Uterus (tissue), 4 donors: ENCODE data around the gene MTMR2. TPM values are rescaled to one million over a fixed set of nuclear protein-coding genes. Genes with fewer than 3 reads are reported as not detected.

Experiments used
- DNase-seq, 2 donors: peaks; one replicate each; pipeline ENCODE4 v3.0.0-alpha.2; 2019 to 2020
- H3K27ac ChIP-seq, 2 donors: fragments of 200-600 bp; sonication (generic); 1 replicate in 1 of 2; 2 replicates in 1 of 2; pipeline ENCODE4 v1.5.1; 2016 to 2018
- H3K27me3 ChIP-seq, 2 donors: fragments of 200-600 bp; sonication (generic); one replicate each; pipeline ENCODE4 v1.5.1; 2018 to 2019; ENCODE audit warnings: control low read depth in 1 of 2
- H3K36me3 ChIP-seq, 2 donors: fragments of 200-600 bp; sonication (generic); one replicate each; pipeline ENCODE4 v1.5.1; 2019; ENCODE audit warnings: control low read depth in 1 of 2
- H3K4me1 ChIP-seq, 2 donors: fragments of 200-600 bp; sonication (generic); one replicate each; pipeline ENCODE4 v1.5.1; 2018 to 2019; ENCODE audit warnings: control low read depth in 1 of 2
- H3K4me3 ChIP-seq, 2 donors: fragments of 200-600 bp; sonication (generic); 1 replicate in 1 of 2; 2 replicates in 1 of 2; pipeline ENCODE4 v1.5.1; 2018 to 2019; ENCODE audit warnings: mild to moderate bottlenecking in 1 of 2
- H3K9me3 ChIP-seq, 2 donors: fragments of 200-600 bp; sonication (generic); one replicate each; pipeline ENCODE4 v1.5.1; 2019; ENCODE audit warnings: control low read depth in 1 of 2
- POLR2A ChIP-seq, 2 donors: fragments of 450-650 bp; IDR thresholded peaks; one replicate each; pipeline ENCODE4 v1.6.1; 2016; ENCODE audit warnings: antibody characterized with exemption in 2 of 2, mild to moderate bottlenecking in 1 of 2, moderate library complexity in 1 of 2
- intact Hi-C: fragments of 100-400 bp; cut with DNase I; formaldehyde crosslinking; loops from one replicate; pipeline ENCODE4 v1.15.1; 2023; ENCODE audit warnings: low total_unique reads
- total RNA-seq, 4 donors: library from RNA; depleted of rRNA in 3 of 4; stranded (reverse); fragments of >200 nt in 3 of 4; gene quantifications; one replicate each; pipeline versions ENCODE4 v1.1.0 to v1.2.4, GENCODE V29; 2014 to 2023
- TF ChIP-seq, protein P1 (sequence below), 4 experiments: fragments of 200-600 bp in 2 of 4; fragments of 450-650 bp in 2 of 4; sonication (generic) in 2 of 4; IDR thresholded peaks; one replicate each; pipeline ENCODE4 v1.5.1; 2016 to 2019; ENCODE audit warnings: antibody characterized with exemption in 4 of 4, mild to moderate bottlenecking in 2 of 4, moderate library complexity in 1 of 4
- donor health status: DM: yes; HTN: yes; CAD: no.

Gene MTMR2
- total RNA-seq, 4 donors from 2014 or later, result 10.9 to 45.5 (median 21.6) TPM

DNA sequence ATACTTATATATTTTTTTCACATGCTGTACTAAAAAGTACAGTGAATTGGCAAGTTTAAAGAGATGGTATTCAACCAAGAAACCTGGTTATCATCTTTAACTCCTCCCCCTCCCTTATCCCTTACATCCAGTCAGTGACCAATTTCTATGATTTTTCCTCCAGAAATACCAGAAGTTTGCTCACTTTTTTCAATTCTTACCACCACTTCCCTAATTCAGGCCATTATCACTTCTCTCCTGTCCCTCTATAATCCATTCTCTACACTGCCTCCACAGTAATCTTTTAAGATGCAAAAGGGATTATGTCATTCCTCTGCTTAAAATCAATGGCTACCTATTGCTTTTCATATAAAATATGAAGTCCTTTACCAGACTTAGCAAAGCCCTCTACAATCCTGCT, 70.8 kb downstream of the MTMR2 start:
- intact Hi-C loops, result no loop called here

DNA sequence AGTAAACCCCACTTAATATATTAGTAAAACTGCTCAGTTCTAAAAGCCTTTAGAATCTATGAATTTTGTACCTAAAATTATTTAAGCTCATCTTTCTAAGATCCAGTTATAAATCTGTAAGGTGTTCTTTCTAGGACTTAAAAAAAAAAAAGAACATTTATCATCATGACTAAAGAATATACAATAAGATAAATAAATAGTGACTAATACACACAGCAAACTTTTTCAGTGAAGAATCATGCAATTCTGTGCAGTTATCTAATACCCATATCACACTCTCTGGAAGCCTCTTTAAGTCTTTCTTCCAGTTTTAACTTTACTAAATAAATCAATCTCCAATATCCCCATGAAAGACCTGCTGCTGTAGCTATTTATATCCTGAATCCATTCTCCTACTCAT, 73.8 kb downstream of the MTMR2 start:
- no peak overlapping the region for H3K4me3 ChIP-seq
- TF ChIP-seq POLR2A (IDR thresholded peaks at IDR 0.05), result no peak
- TF ChIP-seq, protein P1, sequence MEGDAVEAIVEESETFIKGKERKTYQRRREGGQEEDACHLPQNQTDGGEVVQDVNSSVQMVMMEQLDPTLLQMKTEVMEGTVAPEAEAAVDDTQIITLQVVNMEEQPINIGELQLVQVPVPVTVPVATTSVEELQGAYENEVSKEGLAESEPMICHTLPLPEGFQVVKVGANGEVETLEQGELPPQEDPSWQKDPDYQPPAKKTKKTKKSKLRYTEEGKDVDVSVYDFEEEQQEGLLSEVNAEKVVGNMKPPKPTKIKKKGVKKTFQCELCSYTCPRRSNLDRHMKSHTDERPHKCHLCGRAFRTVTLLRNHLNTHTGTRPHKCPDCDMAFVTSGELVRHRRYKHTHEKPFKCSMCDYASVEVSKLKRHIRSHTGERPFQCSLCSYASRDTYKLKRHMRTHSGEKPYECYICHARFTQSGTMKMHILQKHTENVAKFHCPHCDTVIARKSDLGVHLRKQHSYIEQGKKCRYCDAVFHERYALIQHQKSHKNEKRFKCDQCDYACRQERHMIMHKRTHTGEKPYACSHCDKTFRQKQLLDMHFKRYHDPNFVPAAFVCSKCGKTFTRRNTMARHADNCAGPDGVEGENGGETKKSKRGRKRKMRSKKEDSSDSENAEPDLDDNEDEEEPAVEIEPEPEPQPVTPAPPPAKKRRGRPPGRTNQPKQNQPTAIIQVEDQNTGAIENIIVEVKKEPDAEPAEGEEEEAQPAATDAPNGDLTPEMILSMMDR (IDR thresholded peaks at IDR 0.05), result no peak
- H3K9me3 ChIP-seq, result no peaks in the 10 kb centered on the region
- intact Hi-C loops, result no loop called here
- no peak overlapping the region for H3K27ac ChIP-seq
- H3K27me3 ChIP-seq, result no peaks in the 10 kb centered on the region
- H3K36me3 ChIP-seq, result no peaks in the 10 kb centered on the region
- H3K4me1 ChIP-seq, result no peaks in the 10 kb centered on the region
- DNase-seq, result no peak

More for the DNA sequence above, 70.8 kb downstream of the MTMR2 start:
- Histone ChIP-seq H3K4me3 (no peak overlapping the region), H3K36me3 (no peaks in the 10 kb centered on the region), H3K9me3 (no peaks in the 10 kb centered on the region), H3K27me3 (no peaks in the 10 kb centered on the region), H3K27ac (no peak overlapping the region), H3K4me1 (no peaks in the 10 kb centered on the region)
- TF ChIP-seq, protein P1 (IDR thresholded peaks at IDR 0.05), result no peak
- no peak for TF ChIP-seq POLR2A (IDR thresholded peaks at IDR 0.05)
- no peak for DNase-seq

DNA sequence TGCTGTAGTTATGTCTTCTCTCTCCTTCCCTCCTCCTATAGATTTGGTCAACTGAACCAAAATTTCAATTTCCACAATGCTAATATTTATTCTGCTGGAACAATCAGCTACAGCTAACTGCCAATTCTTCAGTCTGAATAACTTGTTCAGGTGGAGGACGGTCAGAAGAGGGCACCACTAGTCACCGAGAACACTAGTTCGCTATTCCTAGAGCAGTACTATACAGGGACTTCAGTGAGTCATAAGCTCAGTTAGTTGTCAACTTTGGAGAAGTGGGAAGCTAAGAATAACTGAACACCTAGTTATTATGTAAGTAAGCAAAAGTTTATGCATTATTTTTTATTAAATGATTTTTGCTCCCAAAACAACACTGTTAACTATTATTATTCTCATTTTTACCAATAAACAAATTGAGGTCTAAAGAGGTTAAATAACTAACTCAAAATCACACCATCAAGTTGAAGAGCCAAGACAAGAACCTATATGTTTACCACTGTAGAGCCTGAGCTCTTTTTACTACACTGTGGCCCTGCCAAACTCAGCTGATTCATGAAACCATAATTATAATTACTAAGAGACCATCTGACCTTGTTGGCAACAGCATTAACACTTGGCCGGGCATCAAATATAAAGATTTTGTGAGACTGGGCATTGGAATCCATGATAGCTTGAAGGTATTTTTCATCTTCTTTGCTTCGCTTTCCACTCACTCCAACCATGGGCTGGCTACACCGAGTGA, 74.7 kb downstream of the MTMR2 start:
- no peak for TF ChIP-seq POLR2A (IDR thresholded peaks at IDR 0.05)
- TF ChIP-seq, protein P1 (IDR thresholded peaks at IDR 0.05), result peak in 3 of 4 experiments; percentile 31 to 49 (median 37)
- no peaks in the 10 kb centered on the region for H3K27me3 ChIP-seq
- H3K27ac ChIP-seq, result no peak overlapping the region
- no peak overlapping the region for H3K4me3 ChIP-seq
- H3K9me3 ChIP-seq, result no peaks in the 10 kb centered on the region
- no peaks in the 10 kb centered on the region for H3K36me3 ChIP-seq
- intact Hi-C loops, result no loop called here
- H3K4me1 ChIP-seq, result no peaks in the 10 kb centered on the region
- DNase-seq, result peak; percentile 29 to 34

DNA sequence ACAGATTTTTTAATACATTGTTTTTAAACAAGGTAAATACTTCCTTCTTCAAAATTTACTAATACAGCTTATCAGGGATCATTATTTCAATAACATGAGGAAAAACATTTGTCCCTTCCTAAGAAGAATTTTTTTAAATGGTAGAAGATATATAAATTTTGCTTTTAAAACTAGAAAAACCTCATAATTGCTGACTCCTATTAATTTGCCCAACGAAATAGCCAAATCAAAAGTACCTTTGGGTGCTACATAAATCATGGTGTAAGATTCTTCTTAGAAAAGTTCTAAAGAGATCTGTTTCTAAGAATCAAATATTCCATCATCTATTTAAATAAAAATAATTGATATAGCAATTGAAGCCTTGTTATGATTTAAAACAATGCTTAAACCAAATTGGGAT, 78.7 kb downstream of the MTMR2 start:
- intact Hi-C loops, result no loop called here
- no peaks in the 10 kb centered on the region for H3K36me3 ChIP-seq
- H3K9me3 ChIP-seq, result no peaks in the 10 kb centered on the region
- no peak for DNase-seq
- no peaks in the 10 kb centered on the region for H3K4me1 ChIP-seq
- TF ChIP-seq, protein P1 (IDR thresholded peaks at IDR 0.05), result no peak
- no peak for TF ChIP-seq POLR2A (IDR thresholded peaks at IDR 0.05)
- H3K4me3 ChIP-seq, result no peak overlapping the region
- H3K27ac ChIP-seq, result no peak overlapping the region
- H3K27me3 ChIP-seq, result no peaks in the 10 kb centered on the region

DNA sequence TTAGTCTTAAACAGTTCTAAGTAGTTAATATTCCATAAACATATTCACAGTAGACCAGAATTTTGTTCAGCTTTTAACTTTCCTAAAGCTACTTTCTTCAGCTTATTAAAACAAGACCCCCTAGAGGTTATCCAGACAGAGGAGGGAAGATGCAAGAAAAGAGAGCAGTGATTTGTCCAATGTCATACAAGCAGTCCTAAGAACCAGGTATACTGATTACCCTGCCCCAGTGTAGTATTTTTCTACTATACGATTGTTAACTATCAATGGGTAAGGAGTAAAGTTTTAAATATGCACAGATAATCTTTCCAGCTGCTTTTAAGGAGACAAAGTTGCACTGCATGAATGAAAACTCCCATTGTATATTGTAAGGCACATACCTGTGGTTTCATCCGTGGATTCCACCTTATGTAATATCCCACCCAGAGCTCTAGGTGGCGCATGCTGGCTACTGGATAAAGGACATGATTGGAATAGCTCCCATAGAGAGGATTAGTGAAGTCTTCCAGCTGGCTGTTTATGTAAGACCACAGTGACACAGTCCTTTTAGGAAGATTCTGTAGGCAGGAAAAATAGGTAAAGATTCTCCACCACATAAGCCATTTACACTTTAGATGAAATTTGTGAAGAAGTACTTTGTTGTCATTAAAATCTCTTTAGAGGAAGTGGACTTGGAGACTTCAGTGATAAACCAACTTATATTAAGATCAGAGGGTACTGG, 88.0 kb downstream of the MTMR2 start:
- intact Hi-C loops, result no loop called here
- Histone ChIP-seq H3K9me3 (no peaks in the 10 kb centered on the region), H3K4me1 (no peaks in the 10 kb centered on the region), H3K27ac (peak overlapping the region; percentile 4 to 47), H3K4me3 (no peak overlapping the region), H3K27me3 (no peaks in the 10 kb centered on the region), H3K36me3 (no peaks in the 10 kb centered on the region)
- TF ChIP-seq, protein P1 (IDR thresholded peaks at IDR 0.05), result peak; percentile 79 to 87 (median 82)
- no peak for TF ChIP-seq POLR2A (IDR thresholded peaks at IDR 0.05)
- DNase-seq, result peak; percentile 44 to 59
